ENCODE data around the gene GATD1.

GATD1 gene

GRCh38 chr11:820655-821511 lies 43.6 kb upstream of the GATD1 start:
- no peak for FAIRE-seq
- TF ChIP-seq TAF1 (IDR thresholded peaks at IDR 0.05; ENCODE audit: borderline replicate concordance, low read depth, low read length): no peak
- no peak for TF ChIP-seq POLR2A (IDR thresholded peaks at IDR 0.05; ENCODE audit: low read depth, low read length)
- TF ChIP-seq POLR2AphosphoS5 (IDR thresholded peaks at IDR 0.05; ENCODE audit: low read depth, low read length): no peak
- DNase-seq (ENCODE audit: insufficient read length): no peak

GRCh38 chr11:819943-820649 lies 42.8 kb upstream of the GATD1 start:
- DNase-seq (ENCODE audit: insufficient read length) (peak; percentile 95), FAIRE-seq (no peak)
- no peak for TF ChIP-seq POLR2AphosphoS5 (IDR thresholded peaks at IDR 0.05; ENCODE audit: low read depth, low read length)
- TF ChIP-seq TAF1 (IDR thresholded peaks at IDR 0.05; ENCODE audit: borderline replicate concordance, low read depth, low read length): no peak
- no peak for TF ChIP-seq POLR2A (IDR thresholded peaks at IDR 0.05; ENCODE audit: low read depth, low read length)

- TF ChIP-seq POLR2A (IDR thresholded peaks at IDR 0.05; ENCODE audit: low read depth, low read length) (peak; percentile 91), TAF1 (IDR thresholded peaks at IDR 0.05; ENCODE audit: borderline replicate concordance, low read depth, low read length) (0 out of 2 replicates have a peak, but pooled peaks have one; percentile 59), POLR2AphosphoS5 (IDR thresholded peaks at IDR 0.05; ENCODE audit: low read depth, low read length) (peak; percentile 67)
- DNase-seq (ENCODE audit: insufficient read length) (peak; percentile 96), FAIRE-seq (peak; percentile 98)
Measured at GRCh38 chr11:819129-819931, 42.0 kb upstream of the GATD1 start.

- no peak for TF ChIP-seq TAF1 (IDR thresholded peaks at IDR 0.05; ENCODE audit: borderline replicate concordance, low read depth, low read length)
- TF ChIP-seq POLR2AphosphoS5 (IDR thresholded peaks at IDR 0.05; ENCODE audit: low read depth, low read length): no peak
- no peak for TF ChIP-seq POLR2A (IDR thresholded peaks at IDR 0.05; ENCODE audit: low read depth, low read length)
- DNase-seq (ENCODE audit: insufficient read length) (no peak), FAIRE-seq (peak; percentile 44)
Measured at GRCh38 chr11:818396-819128, 41.3 kb upstream of the GATD1 start, which contains the start of gene PNPLA2. PNPLA2 (plus strand) TSS chr11:818914; CDS start chr11:819719, 805 bp downstream.

- TF ChIP-seq POLR2AphosphoS5 (IDR thresholded peaks at IDR 0.05; ENCODE audit: low read depth, low read length) (no peak), TAF1 (IDR thresholded peaks at IDR 0.05; ENCODE audit: borderline replicate concordance, low read depth, low read length) (no peak), POLR2A (IDR thresholded peaks at IDR 0.05; ENCODE audit: low read depth, low read length) (no peak)
- DNase-seq (ENCODE audit: insufficient read length) (no peak), FAIRE-seq (no peak)
Measured at GRCh38 chr11:816433-816779, 39.1 kb upstream of the GATD1 start.

GRCh38 chr11:815675-816432 lies 38.6 kb upstream of the GATD1 start:
- FAIRE-seq (no peak), DNase-seq (ENCODE audit: insufficient read length) (no peak)
- TF ChIP-seq POLR2A (IDR thresholded peaks at IDR 0.05; ENCODE audit: low read depth, low read length): no peak
- TF ChIP-seq POLR2AphosphoS5 (IDR thresholded peaks at IDR 0.05; ENCODE audit: low read depth, low read length): no peak; the same call in 1 of the 2 replicates
- TF ChIP-seq TAF1 (IDR thresholded peaks at IDR 0.05; ENCODE audit: borderline replicate concordance, low read depth, low read length): no peak

GRCh38 chr11:813456-814096 lies 36.3 kb upstream of the GATD1 start:
- TF ChIP-seq POLR2A (IDR thresholded peaks at IDR 0.05; ENCODE audit: low read depth, low read length): peak; percentile 87
- peak; percentile 97 for TF ChIP-seq POLR2AphosphoS5 (IDR thresholded peaks at IDR 0.05; ENCODE audit: low read depth, low read length)
- TF ChIP-seq TAF1 (IDR thresholded peaks at IDR 0.05; ENCODE audit: borderline replicate concordance, low read depth, low read length): no peak
- DNase-seq (ENCODE audit: insufficient read length) (no peak), FAIRE-seq (no peak)

- DNase-seq (ENCODE audit: insufficient read length) (no peak), FAIRE-seq (no peak)
- no peak for TF ChIP-seq TAF1 (IDR thresholded peaks at IDR 0.05; ENCODE audit: borderline replicate concordance, low read depth, low read length)
- TF ChIP-seq POLR2AphosphoS5 (IDR thresholded peaks at IDR 0.05; ENCODE audit: low read depth, low read length): no peak
- TF ChIP-seq POLR2A (IDR thresholded peaks at IDR 0.05; ENCODE audit: low read depth, low read length): no peak
Measured at GRCh38 chr11:813072-813455, 35.8 kb upstream of the GATD1 start.

- DNase-seq (ENCODE audit: insufficient read length): no peak
- TF ChIP-seq POLR2A (IDR thresholded peaks at IDR 0.05; ENCODE audit: low read depth, low read length): no peak
- TF ChIP-seq TAF1 (IDR thresholded peaks at IDR 0.05; ENCODE audit: borderline replicate concordance, low read depth, low read length): no peak
- TF ChIP-seq POLR2AphosphoS5 (IDR thresholded peaks at IDR 0.05; ENCODE audit: low read depth, low read length): no peak
- FAIRE-seq: no peak
Measured at GRCh38 chr11:812390-812789, 35.1 kb upstream of the GATD1 start.
